ENCODE measurements around the gene IL17RC.
"Not testable (repeated sequence)": the region's sequence is repeated elsewhere in the genome, so short reads cannot be mapped to it uniquely, and the experiment has no call there.

The IL17RC gene

DNA sequence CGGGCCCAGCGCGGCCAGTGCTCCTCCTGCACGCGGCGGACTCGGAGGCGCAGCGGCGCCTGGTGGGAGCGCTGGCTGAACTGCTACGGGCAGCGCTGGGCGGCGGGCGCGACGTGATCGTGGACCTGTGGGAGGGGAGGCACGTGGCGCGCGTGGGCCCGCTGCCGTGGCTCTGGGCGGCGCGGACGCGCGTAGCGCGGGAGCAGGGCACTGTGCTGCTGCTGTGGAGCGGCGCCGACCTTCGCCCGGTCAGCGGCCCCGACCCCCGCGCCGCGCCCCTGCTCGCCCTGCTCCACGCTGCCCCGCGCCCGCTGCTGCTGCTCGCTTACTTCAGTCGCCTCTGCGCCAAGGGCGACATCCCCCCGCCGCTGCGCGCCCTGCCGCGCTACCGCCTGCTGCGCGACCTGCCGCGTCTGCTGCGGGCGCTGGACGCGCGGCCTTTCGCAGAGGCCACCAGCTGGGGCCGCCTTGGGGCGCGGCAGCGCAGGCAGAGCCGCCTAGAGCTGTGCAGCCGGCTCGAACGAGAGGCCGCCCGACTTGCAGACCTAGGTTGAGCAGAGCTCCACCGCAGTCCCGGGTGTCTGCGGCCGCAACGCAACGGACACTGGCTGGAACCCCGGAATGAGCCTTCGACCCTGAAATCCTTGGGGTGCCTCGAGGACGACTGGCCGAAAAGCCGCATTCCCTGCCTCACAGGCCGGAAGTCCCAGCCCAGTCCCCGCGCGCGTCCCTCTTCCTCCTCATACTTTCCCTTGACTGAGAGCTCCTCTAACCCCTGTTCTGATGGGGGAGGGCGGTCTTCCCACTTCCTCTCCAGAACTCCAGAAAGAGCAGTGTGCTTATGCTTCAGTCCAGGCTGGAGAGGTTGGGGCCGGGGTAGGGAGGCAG, 1.4 kb upstream of the IL17RC start:
- DNase-seq (ENCODE audit: low read depth), result peak; percentile 84

DNA sequence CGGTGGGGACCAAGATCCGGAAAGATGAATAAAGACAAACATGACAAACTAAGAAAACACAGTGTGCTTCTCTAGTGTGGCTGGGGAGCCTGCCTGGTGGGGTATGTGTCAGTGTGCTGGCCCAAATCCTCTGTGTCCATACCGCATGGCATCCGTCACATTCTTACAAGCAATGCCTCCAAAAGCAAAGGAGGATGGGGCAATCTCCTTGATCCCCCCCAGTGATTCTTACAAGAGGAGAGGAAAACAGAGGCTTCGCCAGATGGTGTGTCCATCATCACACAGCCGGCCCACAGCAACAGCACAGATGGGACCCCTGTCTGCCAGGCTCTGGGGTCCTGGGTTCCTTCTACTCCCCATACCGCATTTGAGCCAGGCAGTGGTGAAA, 558 bp upstream of the IL17RC start:
- DNase-seq (ENCODE audit: low read depth), result peak; percentile 64

DNA sequence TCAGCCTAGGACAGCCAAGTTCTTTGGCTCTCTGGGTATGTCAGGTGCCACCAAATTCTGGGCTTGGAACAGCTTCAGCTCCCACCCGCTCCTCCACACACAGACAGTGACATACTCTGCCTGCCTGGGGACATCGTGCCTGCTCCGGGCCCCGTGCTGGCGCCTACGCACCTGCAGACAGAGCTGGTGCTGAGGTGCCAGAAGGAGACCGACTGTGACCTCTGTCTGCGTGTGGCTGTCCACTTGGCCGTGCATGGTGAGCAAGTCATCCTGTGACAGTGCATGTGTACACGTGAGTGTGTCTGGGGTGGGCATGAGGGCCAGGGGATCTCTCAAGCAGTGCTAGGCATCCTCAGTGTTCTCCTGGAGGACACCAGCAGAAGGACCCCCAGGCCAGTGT, 922 bp downstream of the IL17RC start:
- DNase-seq (ENCODE audit: low read depth), result no peak

DNA sequence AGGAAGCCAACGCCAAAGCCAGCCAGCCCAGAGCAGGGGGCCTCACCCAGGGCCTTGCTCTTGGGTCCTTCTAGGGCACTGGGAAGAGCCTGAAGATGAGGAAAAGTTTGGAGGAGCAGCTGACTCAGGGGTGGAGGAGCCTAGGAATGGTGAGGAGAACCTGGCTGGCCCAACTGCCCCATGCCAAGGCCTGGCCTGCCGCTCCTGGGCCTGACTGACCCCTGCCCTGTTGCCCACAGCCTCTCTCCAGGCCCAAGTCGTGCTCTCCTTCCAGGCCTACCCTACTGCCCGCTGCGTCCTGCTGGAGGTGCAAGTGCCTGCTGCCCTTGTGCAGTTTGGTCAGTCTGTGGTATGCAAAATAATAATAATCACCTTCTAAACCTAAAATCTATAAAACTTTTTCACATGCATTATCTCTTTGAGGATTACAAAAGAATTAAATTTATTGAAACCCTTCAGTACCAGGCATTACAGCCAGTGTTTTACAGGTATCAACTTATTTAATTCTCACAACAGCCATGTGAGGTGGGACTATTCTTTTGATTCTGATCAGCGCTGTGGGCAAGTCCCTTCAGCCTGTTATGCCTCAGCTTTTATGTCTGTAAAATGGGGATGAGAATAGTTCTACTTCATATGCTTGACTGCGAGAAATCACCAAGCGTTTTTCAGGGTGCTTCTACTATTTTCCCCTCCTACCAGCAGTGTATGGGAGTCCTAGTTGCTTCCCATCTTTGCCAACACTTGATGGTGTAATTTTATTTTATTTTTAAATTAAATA, 1.6 kb downstream of the IL17RC start:
- no peak for DNase-seq (ENCODE audit: low read depth)

DNA sequence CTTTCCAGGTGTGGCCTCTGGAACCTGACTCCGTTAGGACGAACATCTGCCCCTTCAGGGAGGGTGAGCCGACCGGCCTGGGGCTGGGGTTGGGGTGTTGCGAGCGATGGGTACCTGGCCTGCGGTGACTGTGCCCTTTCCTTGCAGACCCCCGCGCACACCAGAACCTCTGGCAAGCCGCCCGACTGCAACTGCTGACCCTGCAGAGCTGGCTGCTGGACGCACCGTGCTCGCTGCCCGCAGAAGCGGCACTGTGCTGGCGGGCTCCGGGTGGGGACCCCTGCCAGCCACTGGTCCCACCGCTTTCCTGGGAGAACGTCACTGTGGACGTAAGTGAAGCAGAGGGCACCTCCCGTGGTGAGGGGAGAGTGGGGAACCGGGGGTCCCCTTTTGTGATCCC, 11.3 kb downstream of the IL17RC start:
- no peak for DNase-seq (ENCODE audit: low read depth)

DNA sequence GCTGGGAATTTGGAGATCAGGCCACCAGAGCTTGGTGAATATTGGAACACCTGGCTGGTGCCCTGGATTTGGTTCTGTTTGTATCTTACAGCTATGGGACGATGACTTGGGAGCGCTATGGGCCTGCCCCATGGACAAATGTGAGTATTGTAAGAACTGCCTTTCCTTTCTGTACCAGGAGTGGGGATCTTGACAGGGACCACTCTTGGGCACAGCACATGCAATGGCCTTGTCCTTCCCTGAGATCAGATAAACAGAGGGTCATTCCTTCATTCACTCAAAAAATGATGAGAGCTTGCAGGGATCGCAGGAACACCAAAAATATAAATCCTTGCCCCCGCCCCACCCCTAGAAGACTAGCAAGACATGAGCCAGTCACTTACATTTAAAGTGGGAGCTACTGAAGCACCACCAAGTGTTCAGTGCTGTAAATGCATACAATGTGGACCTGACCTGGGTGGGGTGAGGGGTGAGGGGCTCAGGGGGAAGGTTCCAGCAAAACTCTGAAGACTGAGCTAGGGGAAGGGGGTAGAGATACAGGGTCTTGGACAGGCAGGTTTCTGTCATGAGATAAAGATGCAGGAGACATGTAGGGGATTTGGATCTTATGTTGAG, 14.0 kb downstream of the IL17RC start:
- no peak for DNase-seq (ENCODE audit: low read depth)

DNA sequence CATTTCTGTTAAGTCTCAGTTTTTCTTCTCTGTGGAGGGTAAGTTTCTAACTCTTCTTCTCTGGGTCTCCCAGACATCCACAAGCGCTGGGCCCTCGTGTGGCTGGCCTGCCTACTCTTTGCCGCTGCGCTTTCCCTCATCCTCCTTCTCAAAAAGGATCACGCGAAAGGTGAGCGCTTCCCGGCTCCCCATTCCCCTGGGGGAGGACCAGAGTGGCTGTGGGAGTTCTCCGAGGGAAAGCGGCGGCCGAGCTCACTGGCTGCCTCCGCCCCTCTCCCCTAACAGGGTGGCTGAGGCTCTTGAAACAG, 15.6 kb downstream of the IL17RC start:
- DNase-seq (ENCODE audit: low read depth), result no peak

DNA sequence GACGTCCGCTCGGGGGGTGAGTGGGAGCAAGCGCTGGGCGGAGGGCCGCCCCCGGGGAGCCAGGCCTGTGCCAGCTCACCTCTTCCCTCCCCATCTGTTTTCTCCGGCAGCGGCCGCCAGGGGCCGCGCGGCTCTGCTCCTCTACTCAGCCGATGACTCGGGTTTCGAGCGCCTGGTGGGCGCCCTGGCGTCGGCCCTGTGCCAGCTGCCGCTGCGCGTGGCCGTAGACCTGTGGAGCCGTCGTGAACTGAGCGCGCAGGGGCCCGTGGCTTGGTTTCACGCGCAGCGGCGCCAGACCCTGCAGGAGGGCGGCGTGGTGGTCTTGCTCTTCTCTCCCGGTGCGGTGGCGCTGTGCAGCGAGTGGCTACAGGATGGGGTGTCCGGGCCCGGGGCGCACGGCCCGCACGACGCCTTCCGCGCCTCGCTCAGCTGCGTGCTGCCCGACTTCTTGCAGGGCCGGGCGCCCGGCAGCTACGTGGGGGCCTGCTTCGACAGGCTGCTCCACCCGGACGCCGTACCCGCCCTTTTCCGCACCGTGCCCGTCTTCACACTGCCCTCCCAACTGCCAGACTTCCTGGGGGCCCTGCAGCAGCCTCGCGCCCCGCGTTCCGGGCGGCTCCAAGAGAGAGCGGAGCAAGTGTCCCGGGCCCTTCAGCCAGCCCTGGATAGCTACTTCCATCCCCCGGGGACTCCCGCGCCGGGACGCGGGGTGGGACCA, 16.1 kb downstream of the IL17RC start:
- peak; percentile 76 for DNase-seq (ENCODE audit: low read depth)

DNA sequence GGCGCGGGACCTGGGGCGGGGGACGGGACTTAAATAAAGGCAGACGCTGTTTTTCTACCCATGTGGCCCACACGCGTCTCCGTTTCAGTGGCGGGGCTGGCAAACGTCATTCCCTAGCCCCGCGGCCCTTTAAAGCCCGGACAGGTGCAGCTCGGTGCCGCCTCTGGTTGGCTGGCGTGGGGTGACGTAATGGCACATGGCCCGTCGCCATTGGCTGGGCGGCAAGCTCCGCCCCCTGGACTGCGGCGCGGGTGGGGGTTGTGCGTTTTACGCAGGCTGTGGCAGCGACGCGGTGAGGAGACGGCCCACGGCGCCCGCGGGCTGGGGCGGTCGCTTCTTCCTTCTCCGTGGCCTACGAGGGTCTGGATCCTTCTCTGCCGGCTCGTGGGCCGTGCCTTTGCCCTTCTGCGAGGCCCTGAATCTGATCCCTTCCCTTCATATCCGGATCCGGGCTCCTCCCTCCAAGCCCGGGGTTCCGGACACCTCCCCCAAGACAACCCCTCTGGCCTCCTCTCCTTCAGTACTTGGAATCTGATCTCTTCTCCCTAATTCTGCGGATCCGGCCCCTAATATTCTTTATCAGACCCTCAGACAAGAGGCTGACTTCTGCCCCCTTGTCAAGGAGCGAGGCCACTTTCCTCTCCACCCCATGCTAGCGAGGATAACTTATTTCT, 16.8 kb downstream of the IL17RC start, which contains the start of gene CRELD1:
CRELD1 (plus strand) TSS at position 274 of the 674 bp plus-strand sequence. CDS start 605 bp downstream, outside the sequence.
- peak; percentile 88 for DNase-seq (ENCODE audit: low read depth)

DNA sequence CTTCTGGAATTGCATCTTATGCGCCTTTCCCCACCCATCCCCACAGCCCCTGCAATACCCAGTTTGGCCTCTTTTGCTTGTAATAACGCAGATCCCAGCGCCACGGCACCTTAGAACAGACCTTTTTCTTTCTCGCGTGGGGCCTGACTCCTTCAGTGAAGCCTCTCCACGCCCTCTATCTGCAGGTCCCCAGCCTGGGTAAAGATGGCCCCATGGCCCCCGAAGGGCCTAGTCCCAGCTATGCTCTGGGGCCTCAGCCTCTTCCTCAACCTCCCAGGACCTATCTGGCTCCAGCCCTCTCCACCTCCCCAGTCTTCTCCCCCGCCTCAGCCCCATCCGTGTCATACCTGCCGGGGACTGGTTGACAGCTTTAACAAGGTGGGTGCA, 17.3 kb downstream of the IL17RC start:
- DNase-seq (ENCODE audit: low read depth), result no peak

DNA sequence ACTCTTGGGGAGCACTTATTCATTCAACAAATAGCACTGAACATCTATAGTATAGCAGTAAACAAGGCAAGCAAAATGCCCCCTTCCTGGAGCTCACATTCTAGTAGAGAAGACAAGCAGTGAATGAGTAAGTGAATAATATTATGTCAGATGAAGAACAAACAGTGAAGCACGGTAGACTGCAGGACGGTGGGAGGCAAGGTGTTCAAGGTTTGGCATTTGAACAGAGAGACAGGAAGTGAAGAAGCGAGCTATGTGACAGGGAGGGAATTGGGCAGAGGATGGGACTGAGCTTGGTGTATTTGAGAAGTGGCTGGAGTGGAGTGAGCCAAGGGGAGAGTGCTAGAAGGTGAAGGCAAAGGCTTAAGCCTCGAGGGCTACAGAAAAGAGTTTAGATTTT, 18.1 kb downstream of the IL17RC start:
- no peak for DNase-seq (ENCODE audit: low read depth)

DNA sequence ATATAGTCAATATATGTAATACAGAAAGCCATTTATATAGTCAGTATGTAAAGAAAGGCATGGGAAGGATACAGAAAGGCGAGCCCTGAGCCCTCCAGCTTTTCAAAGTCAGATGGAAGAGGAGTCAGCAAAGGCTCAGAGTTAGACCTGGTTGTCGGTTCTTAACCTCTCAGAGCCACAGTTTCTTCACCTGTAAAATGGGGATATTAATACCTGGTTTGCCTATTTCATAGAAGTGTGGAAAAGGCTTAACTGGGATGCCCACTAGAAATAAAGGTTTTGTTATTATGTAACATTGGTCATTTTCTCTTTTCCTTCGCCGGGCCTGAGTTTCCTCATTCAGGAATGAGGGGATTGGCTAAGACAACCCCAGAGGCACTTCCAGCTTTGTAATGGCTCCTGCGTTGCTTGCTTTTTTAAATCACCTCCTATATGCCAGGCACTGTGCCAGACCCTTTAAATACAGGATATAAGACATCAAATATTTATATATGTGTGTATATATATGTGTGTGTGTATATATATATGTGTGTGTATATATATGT, 19.1 kb downstream of the IL17RC start:
- DNase-seq (ENCODE audit: low read depth), result no peak

DNA sequence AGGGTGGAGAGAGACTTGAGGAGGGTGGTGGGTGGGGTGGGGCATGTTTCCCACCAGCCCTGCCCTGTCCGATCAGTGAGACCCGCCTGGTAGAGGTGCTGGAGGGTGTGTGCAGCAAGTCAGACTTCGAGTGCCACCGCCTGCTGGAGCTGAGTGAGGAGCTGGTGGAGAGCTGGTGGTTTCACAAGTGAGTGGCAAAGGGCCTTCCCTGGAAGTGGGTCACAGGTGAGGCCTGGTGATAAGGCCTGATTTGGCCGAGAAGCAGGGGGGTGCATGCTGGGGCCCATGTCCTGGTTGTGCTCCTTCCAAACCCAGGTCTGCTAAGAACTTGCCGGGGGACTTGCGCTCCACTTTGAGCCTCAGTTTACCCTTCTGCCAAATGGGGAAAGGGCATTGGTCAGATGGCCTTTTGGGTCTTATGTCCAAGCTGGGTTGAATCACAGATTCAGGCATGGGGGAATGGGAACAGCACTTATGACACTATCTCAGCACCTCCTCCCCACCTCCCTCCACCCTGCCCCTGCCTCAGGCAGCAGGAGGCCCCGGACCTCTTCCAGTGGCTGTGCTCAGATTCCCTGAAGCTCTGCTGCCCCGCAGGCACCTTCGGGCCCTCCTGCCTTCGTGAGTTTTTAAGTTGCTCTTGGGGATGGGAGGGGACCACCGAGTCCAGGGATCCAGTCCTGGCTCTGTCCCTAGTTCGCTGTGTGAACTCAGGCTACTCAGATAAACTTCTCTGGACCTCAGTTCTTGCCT, 20.8 kb downstream of the IL17RC start:
- no peak for DNase-seq (ENCODE audit: low read depth)

DNA sequence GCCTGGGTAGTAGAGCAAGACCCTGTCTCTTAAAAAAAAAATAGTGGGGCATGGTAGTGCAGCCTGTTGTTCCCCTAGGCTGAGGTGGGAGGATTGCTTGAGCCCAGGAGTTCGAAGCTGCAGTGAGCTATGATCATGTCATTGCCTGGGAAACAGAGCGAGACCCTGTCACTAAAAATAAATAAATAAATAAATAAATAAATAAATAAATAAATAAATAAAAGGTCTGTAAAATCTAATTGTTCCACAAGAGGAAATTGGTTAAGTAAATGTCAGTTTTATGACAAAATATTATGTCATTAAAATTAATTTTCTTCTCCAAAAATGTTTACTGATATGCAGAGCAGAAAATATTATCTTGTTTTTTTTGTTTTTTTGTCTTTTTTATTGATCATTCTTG, 22.1 kb downstream of the IL17RC start:
- no peak for DNase-seq (ENCODE audit: low read depth)

DNA sequence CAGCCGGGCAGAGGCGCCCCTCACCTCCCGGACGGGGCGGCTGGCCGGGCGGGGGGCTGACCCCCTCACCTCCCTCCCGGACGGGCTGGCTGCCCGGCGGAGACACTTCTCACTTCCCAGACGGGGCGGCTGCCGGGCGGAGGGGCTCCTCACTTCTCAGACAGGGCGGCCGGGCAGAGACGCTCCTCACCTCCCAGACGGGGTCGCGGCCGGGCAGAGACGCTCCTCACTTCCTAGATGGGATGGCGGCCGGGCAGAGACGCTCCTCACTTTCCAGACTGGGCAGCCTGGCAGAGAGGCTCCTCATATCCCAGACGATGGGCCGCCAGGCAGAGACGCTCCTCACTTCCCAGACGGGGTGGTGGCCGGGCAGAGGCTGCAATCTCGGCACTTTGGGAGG, 23.0 kb downstream of the IL17RC start:
- DNase-seq (ENCODE audit: low read depth), result not testable (repeated sequence)

DNA sequence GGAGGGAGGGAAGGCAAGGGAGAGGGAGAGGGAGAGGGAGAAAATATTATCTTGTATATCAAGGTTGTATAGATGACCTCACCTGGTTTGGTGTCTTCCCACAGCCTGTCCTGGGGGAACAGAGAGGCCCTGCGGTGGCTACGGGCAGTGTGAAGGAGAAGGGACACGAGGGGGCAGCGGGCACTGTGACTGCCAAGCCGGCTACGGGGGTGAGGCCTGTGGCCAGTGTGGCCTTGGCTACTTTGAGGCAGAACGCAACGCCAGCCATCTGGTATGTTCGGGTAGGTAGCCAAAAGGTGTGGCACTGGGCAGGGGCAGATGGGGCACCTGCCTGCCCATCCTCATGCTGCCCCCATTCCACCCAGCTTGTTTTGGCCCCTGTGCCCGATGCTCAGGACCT, 23.8 kb downstream of the IL17RC start:
- no peak for DNase-seq (ENCODE audit: low read depth)

DNA sequence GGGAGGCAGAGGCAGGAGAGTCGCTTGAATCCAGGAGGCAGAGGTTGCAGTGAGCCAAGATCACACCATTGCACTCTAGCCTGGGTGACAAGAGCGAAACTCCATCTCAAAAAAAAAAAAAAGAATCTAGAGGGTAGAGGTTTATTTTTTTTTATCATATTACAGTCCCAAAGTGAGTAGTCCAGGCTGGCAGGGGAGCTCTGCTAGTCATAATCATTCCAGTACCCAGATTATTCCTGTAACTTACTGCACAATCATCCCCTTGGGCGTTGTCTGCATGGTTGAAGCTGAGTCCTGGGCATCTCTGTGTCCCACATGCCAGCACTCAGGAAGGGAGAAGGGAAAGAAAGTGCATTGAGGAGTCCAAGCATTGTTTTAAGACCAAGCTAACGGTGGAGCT, 25.3 kb downstream of the IL17RC start:
- no peak for DNase-seq (ENCODE audit: low read depth)

DNA sequence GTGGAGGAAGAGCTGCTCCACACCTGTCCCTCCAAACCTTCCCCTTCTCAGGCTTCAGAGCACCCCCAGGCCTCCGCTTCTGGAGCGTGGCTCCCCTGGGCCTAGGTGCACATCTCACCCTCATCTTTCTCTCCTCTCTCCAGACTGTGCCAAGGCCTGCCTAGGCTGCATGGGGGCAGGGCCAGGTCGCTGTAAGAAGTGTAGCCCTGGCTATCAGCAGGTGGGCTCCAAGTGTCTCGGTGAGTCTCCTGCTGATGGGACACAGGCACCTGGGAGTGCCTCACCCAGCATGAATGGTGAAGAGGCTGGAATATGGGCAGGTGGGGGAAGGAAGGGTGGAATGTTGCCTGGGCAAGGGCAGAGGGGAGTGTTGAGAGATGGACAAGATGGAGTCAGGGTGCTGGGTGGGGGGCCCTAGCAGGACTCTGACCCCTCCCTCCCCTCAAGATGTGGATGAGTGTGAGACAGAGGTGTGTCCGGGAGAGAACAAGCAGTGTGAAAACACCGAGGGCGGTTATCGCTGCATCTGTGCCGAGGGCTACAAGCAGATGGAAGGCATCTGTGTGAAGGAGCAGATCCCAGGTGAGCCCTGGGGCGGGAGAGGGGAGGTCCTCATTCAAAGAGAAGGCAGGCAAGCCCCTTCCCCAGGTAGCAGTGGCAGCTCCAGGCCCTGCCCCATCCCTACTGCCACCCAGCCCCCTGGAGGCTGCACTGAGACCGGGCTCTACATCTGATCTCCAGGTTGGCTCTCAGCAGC, 26.2 kb downstream of the IL17RC start:
- no peak for DNase-seq (ENCODE audit: low read depth)

DNA sequence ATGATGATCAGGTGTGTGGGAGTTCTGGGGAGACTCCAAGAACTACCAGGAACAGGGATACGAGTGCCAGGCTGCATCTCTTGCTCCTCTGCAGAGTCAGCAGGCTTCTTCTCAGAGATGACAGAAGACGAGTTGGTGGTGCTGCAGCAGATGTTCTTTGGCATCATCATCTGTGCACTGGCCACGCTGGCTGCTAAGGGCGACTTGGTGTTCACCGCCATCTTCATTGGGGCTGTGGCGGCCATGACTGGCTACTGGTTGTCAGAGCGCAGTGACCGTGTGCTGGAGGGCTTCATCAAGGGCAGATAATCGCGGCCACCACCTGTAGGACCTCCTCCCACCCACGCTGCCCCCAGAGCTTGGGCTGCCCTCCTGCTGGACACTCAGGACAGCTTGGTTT, 27.4 kb downstream of the IL17RC start:
- DNase-seq (ENCODE audit: low read depth), result no peak

DNA sequence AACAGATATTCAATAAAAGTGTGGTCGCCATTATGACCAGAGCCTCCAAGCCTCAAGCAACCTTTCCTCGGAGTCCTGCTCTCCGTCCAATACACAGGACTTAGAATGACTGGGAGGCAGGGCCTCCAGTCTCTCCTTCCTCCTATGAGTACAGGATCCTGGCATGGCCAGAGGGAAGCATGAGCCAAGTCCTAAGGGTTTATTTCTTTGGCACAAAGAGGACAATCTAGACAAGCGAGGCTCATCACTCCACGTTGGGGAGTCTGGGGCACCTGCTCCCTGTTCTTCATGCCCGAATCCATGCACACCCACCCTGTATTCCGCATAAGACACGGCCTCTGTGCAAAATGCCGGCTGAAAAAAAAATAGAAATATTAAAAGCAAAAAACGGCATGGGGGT, 28.5 kb downstream of the IL17RC start:
- no peak for DNase-seq (ENCODE audit: low read depth)
